GM23338 (cell line): ENCODE results near the gene PRXL2C. TPM values are rescaled to one million over a fixed set of nuclear protein-coding genes. Genes with fewer than 3 reads are reported as not detected.

Experiments
- ATAC-seq: fragments of 200-7000 bp; cut with Tn5 transposase; 3 replicates; pipeline ENCODE4 v1.9.1; 2020
- DNase-seq: peaks from one replicate; pipeline ENCODE4 v3.0.0-alpha.2; 2015; ENCODE audit warnings: low spot score
- H2AFZ ChIP-seq: fragments of 200-600 bp; sonication (generic); 2 replicates; pipeline ENCODE4 v1.8.0; 2016; ENCODE audit warnings: antibody characterized with exemption, mild to moderate bottlenecking, moderate library complexity
- H3F3A ChIP-seq: fragments of 200-600 bp; sonication (generic); replicated peaks from 2 replicates; pipeline ENCODE4 v1.8.0; 2017; ENCODE audit warnings: antibody characterized with exemption, mixed run types, low read depth
- H3K27ac ChIP-seq: fragments of 200-600 bp; sonication (generic); 2 replicates; pipeline ENCODE4 v1.6.1; 2016; ENCODE audit warnings: low read depth
- H3K27me3 ChIP-seq: fragments of 200-600 bp; sonication (generic); 2 replicates; pipeline ENCODE4 v1.8.0; 2016; ENCODE audit warnings: mild to moderate bottlenecking, mixed run types, moderate library complexity; ENCODE audit not compliant: insufficient read depth
- H3K36me3 ChIP-seq: fragments of 200-600 bp; sonication (generic); 2 replicates; pipeline ENCODE4 v1.8.0; 2016; ENCODE audit warnings: mild to moderate bottlenecking; ENCODE audit not compliant: insufficient read depth
- H3K4me1 ChIP-seq: fragments of 200-600 bp; sonication (generic); 2 replicates; pipeline ENCODE4 v1.8.0; 2016; ENCODE audit warnings: mild to moderate bottlenecking, moderate library complexity; ENCODE audit not compliant: insufficient read depth
- H3K4me2 ChIP-seq: fragments of 200-600 bp; sonication (generic); 2 replicates; pipeline ENCODE4 v1.7.1; 2017; ENCODE audit warnings: mixed run types
- H3K4me3 ChIP-seq: fragments of 200-600 bp; sonication (generic); 2 replicates; pipeline ENCODE4 v1.6.1; 2016; ENCODE audit warnings: mixed run types
- H3K79me2 ChIP-seq: fragments of 200-600 bp; sonication (generic); replicated peaks from 2 replicates; pipeline ENCODE4 v1.8.0; 2017; ENCODE audit warnings: mild to moderate bottlenecking; ENCODE audit not compliant: insufficient read depth
- H3K9me2 ChIP-seq: fragments of 200-600 bp; sonication (generic); 2 replicates; pipeline ENCODE4 v1.8.0; 2017; ENCODE audit not compliant: insufficient read depth
- H4K20me1 ChIP-seq: fragments of 200-600 bp; sonication (generic); replicated peaks from 2 replicates; pipeline ENCODE4 v1.8.0; 2017; ENCODE audit warnings: mild to moderate bottlenecking; ENCODE audit not compliant: insufficient read depth
- H3K27ac Mint-ChIP-seq: 2 replicates; pipeline ENCODE4 v1.8.0; 2020; ENCODE audit warnings: inconsistent platforms, mild to moderate bottlenecking, moderate library complexity, mixed read lengths
- H3K27me3 Mint-ChIP-seq: 3 replicates; pipeline ENCODE4 v1.8.0; 2022; ENCODE audit warnings: low read depth, mild to moderate bottlenecking, moderate library complexity, mixed read lengths, inconsistent platforms; ENCODE audit not compliant: insufficient read depth, poor library complexity
- H3K36me3 Mint-ChIP-seq: 3 replicates; pipeline ENCODE4 v1.8.0; 2021; ENCODE audit warnings: low read depth, mild to moderate bottlenecking, inconsistent platforms, moderate library complexity, mixed read lengths
- H3K4me1 Mint-ChIP-seq: 3 replicates; pipeline ENCODE4 v1.8.0; 2020; ENCODE audit warnings: mild to moderate bottlenecking, inconsistent platforms, mixed read lengths
- H3K4me3 Mint-ChIP-seq: 3 replicates; pipeline ENCODE4 v1.8.0; 2021; ENCODE audit warnings: moderate library complexity, mild to moderate bottlenecking, inconsistent platforms, mixed read lengths
- H3K9me3 Mint-ChIP-seq: 3 replicates; pipeline ENCODE4 v1.8.0; 2020; ENCODE audit warnings: moderate library complexity, mild to moderate bottlenecking, inconsistent platforms, mixed read lengths
- CREB1 ChIP-seq: fragments of 250-450 bp; sonication (Bioruptor Pico); IDR thresholded peaks from 2 replicates; pipeline ENCODE4 v1.5.0; 2020; ENCODE audit warnings: low read depth, mild to moderate bottlenecking, moderate library complexity
- ETS1 ChIP-seq: IDR thresholded peaks from 2 replicates; pipeline ENCODE4 v1.6.1; 2016; ENCODE audit warnings: antibody characterized with exemption
- EZH2 ChIP-seq: fragments of 200-600 bp; sonication (generic); IDR thresholded peaks from one replicate; pipeline ENCODE4 v1.8.0; 2017; ENCODE audit warnings: antibody characterized with exemption, mild to moderate bottlenecking, low read depth; ENCODE audit not compliant: unreplicated experiment
- EZH2phosphoT487 ChIP-seq: fragments of 200-600 bp; sonication (generic); IDR thresholded peaks from one replicate; pipeline ENCODE4 v1.8.1; 2018; ENCODE audit warnings: antibody characterized with exemption; ENCODE audit not compliant: unreplicated experiment
- JUNB ChIP-seq: IDR thresholded peaks from one replicate; pipeline ENCODE4 v1.6.1; 2016; ENCODE audit warnings: antibody characterized with exemption; ENCODE audit not compliant: unreplicated experiment
- NANOG ChIP-seq: IDR thresholded peaks from 2 replicates; pipeline ENCODE4 v1.6.1; 2016; ENCODE audit warnings: antibody characterized with exemption, borderline replicate concordance
- POLR2AphosphoS5 ChIP-seq: IDR thresholded peaks from 2 replicates; pipeline ENCODE4 v1.6.1; 2016; ENCODE audit warnings: antibody characterized with exemption, low read depth
- STAT1 ChIP-seq: IDR thresholded peaks from one replicate; pipeline ENCODE4 v1.6.1; 2016; ENCODE audit warnings: antibody characterized with exemption; ENCODE audit not compliant: unreplicated experiment
- ZNF114 ChIP-seq: fragments of 250-450 bp; sonication (Bioruptor Pico); IDR thresholded peaks from 2 replicates; pipeline ENCODE4 v1.5.0; 2020; ENCODE audit warnings: mild to moderate bottlenecking, moderate library complexity
- ZNF331 ChIP-seq: fragments of 250-450 bp; sonication (Bioruptor Pico); IDR thresholded peaks from 2 replicates; pipeline ENCODE4 v1.5.0; 2020; ENCODE audit warnings: low read depth, mild to moderate bottlenecking, moderate library complexity
- ZNF462 ChIP-seq: fragments of 250-450 bp; sonication (Bioruptor Pico); IDR thresholded peaks from 2 replicates; pipeline ENCODE4 v1.5.0; 2020; ENCODE audit warnings: mild to moderate bottlenecking, moderate library complexity
- polyA plus RNA-seq: library from polyadenylated mRNA; unstranded; fragments of >200 nt; fragmentation: Nextera tagmentation; extraction: Ambion mirVana; gene quantifications from 2 replicates; pipeline ENCODE4 v1.2.1, GENCODE V29; 2016
- total RNA-seq: library from RNA; depleted of rRNA; stranded (reverse); fragments of >200 nt; shearing (Covaris generic); gene quantifications from 2 replicates; pipeline ENCODE4 v1.2.3, GENCODE V29; 2014
- TF ChIP-seq, protein P1 (sequence below), 2 experiments: fragments of 200-600 bp in 1 of 2; sonication (generic) in 1 of 2; conservative IDR thresholded peaks; 2 replicates each; pipeline versions ENCODE4 v1.5.1 to v1.6.1; 2016 to 2017; ENCODE audit warnings: antibody characterized with exemption in 2 of 2, low read depth in 2 of 2, mild to moderate bottlenecking in 2 of 2, moderate library complexity in 1 of 2
- TF ChIP-seq, protein P2 (sequence below): IDR thresholded peaks from one replicate; pipeline ENCODE4 v1.6.1; 2018; ENCODE audit warnings: antibody characterized with exemption; ENCODE audit not compliant: unreplicated experiment

Gene PRXL2C
- total and polyA plus RNA-seq, 2 experiments from 2014 or later, result 5.2 to 7.9 TPM

DNA sequence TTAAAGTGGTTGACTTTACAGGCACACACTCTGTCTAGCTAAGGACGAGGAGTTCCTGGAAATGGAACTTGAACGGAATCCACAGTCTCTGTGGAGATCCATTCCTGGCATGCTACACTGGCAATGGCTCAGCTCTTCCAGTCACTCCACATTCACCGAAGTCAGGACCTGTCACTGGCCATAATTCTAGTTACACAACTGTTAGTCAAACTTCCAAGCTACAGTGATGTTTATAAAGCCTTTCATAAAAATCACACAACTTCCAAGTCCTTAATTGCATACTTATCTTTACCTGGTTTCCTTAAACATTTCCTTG lies 51.2 kb downstream of the PRXL2C start:
- DNase-seq, result no peak
- Histone ChIP-seq H3K9me2 (no peaks in the 10 kb centered on the region), H3K4me1 (peaks cover 10% of the 10 kb centered on the region), H3K79me2 (peaks cover 96% of the 10 kb centered on the region), H3K27ac (no peak overlapping the region), H3K36me3 (no peaks in the 10 kb centered on the region), H2AFZ (no peak overlapping the region), H3K4me3 (no peak overlapping the region), H4K20me1 (peaks cover 39% of the 10 kb centered on the region), H3K27me3 (no peaks in the 10 kb centered on the region), H3K4me2 (no peak overlapping the region), H3F3A (no peaks in the 10 kb centered on the region)
- Mint-ChIP-seq H3K4me3 (no peak overlapping the region), H3K4me1 (peaks cover 25% of the 10 kb centered on the region), H3K9me3 (no peaks in the 10 kb centered on the region), H3K27me3 (peaks cover 4% of the 10 kb centered on the region), H3K36me3 (no peaks in the 10 kb centered on the region), H3K27ac (no peak overlapping the region)
- ATAC-seq, result no peak
- TF ChIP-seq EZH2phosphoT487 (no peak), ZNF331 (CRISPR knock-in tag) (no peak), ZNF462 (CRISPR knock-in tag) (no peak), POLR2AphosphoS5 (no peak), ZNF114 (CRISPR knock-in tag) (no peak), JUNB (no peak), ETS1 (no peak), STAT1 (no peak), NANOG (no peak), CREB1 (CRISPR knock-in tag) (no peak), EZH2 (no peak)
- TF ChIP-seq, protein P1, sequence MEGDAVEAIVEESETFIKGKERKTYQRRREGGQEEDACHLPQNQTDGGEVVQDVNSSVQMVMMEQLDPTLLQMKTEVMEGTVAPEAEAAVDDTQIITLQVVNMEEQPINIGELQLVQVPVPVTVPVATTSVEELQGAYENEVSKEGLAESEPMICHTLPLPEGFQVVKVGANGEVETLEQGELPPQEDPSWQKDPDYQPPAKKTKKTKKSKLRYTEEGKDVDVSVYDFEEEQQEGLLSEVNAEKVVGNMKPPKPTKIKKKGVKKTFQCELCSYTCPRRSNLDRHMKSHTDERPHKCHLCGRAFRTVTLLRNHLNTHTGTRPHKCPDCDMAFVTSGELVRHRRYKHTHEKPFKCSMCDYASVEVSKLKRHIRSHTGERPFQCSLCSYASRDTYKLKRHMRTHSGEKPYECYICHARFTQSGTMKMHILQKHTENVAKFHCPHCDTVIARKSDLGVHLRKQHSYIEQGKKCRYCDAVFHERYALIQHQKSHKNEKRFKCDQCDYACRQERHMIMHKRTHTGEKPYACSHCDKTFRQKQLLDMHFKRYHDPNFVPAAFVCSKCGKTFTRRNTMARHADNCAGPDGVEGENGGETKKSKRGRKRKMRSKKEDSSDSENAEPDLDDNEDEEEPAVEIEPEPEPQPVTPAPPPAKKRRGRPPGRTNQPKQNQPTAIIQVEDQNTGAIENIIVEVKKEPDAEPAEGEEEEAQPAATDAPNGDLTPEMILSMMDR (conservative IDR thresholded peaks at IDR 0.05; ENCODE audit: low read depth in 2 of 2), result no peak
- TF ChIP-seq, protein P2, sequence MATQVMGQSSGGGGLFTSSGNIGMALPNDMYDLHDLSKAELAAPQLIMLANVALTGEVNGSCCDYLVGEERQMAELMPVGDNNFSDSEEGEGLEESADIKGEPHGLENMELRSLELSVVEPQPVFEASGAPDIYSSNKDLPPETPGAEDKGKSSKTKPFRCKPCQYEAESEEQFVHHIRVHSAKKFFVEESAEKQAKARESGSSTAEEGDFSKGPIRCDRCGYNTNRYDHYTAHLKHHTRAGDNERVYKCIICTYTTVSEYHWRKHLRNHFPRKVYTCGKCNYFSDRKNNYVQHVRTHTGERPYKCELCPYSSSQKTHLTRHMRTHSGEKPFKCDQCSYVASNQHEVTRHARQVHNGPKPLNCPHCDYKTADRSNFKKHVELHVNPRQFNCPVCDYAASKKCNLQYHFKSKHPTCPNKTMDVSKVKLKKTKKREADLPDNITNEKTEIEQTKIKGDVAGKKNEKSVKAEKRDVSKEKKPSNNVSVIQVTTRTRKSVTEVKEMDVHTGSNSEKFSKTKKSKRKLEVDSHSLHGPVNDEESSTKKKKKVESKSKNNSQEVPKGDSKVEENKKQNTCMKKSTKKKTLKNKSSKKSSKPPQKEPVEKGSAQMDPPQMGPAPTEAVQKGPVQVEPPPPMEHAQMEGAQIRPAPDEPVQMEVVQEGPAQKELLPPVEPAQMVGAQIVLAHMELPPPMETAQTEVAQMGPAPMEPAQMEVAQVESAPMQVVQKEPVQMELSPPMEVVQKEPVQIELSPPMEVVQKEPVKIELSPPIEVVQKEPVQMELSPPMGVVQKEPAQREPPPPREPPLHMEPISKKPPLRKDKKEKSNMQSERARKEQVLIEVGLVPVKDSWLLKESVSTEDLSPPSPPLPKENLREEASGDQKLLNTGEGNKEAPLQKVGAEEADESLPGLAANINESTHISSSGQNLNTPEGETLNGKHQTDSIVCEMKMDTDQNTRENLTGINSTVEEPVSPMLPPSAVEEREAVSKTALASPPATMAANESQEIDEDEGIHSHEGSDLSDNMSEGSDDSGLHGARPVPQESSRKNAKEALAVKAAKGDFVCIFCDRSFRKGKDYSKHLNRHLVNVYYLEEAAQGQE, result no peak
